ENCODE data around the gene NEK3.
"Not testable (repeated sequence)": the region's sequence is repeated elsewhere in the genome, so short reads cannot be mapped to it uniquely, and the experiment has no call there.

GRCh38 chr13:52204546-52204945, 45.1 kb upstream of the NEK3 start:
- not testable (repeated sequence) for TF ChIP-seq CTCF, POLR2A (IDR thresholded peaks at IDR 0.05)
